ENCODE results near the gene CD40. TPM values are rescaled to one million over a fixed set of nuclear protein-coding genes. Genes with fewer than 3 reads are reported as not detected.
A peak's percentile ranks its signal among the peaks of the same experiment; 100 is the strongest.

The CD40 gene
- total RNA-seq, 1 donor from 2014 or later: 25.1 TPM

DNA sequence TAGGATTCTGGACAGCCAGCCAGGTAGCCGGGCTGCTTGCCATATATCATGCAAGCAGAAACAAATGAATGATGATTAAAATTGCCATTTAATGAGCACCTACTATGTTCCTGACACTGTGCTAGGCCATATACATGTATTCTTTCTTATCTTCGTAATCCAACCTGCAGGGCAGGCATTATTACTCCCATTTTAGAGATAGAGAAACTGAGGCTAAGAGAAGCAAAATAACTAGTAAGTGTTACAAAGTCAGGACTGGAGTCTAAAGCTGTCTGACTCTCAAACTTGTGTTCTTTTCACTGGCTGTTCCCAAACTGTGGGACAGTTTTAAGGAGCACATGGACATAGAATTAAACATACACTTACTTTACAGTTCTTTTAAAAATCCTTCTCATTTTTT lies 2.0 kb downstream of the CD40 start:
- intact Hi-C loops (cut with DNase I): no loop called here
- DNase-seq (ENCODE audit: low spot score): no peak
- ATAC-seq: no peak

DNA sequence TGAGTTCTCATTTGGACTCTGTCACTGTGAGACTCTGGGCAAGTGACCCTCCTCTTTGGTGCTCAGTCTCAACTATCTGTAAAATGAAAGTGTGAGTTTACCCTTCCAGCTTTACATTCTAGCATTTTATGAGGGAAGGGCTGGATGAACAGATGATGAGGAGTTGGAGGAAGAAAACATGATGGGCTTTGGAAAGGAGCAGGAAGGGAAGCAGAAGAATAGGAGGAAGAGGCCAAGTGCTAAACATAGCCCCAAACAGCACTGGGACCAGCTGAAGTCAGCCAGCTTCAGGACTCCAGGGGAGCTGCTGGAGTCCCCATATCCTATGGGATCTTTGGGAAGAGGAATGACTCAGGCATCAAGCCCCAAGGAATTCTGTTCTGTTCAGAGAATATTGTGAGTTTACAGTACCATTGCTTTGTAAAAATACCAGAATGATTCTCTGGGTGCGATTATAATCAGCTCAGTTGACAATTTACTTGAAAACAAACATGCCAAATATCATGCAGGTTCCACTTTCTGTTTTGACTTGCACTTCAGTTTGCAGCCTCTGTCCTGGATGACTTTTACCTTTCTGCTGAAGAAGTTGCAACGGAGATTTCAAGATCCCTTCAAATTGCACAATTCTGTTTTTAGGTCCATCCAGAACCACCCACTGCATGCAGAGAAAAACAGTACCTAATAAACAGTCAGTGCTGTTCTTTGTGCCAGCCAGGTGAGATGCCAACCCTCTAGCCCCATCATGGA lies 3.2 kb downstream of the CD40 start:
- intact Hi-C loops (cut with DNase I): no loop called here
- peak; percentile 28 for DNase-seq (ENCODE audit: low spot score)

DNA sequence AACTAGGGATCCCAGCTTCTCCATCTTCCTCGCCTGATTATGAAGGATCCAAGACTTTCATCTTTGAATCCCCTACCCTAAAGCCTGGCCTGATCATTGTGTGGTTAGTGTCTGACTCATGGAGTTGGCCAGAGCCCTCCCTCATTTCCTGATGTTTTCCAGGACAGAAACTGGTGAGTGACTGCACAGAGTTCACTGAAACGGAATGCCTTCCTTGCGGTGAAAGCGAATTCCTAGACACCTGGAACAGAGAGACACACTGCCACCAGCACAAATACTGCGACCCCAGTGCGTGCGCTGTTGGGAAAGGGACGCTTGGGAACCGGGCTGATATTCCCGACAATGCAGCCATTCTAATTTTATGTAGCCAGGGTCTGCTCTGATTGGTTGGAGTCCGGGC lies 4.0 kb downstream of the CD40 start:
- ATAC-seq: no peak
- intact Hi-C loops (cut with DNase I): no loop called here

More for the DNA sequence above, 3.2 kb downstream of the CD40 start:
- no peak for ATAC-seq

DNA sequence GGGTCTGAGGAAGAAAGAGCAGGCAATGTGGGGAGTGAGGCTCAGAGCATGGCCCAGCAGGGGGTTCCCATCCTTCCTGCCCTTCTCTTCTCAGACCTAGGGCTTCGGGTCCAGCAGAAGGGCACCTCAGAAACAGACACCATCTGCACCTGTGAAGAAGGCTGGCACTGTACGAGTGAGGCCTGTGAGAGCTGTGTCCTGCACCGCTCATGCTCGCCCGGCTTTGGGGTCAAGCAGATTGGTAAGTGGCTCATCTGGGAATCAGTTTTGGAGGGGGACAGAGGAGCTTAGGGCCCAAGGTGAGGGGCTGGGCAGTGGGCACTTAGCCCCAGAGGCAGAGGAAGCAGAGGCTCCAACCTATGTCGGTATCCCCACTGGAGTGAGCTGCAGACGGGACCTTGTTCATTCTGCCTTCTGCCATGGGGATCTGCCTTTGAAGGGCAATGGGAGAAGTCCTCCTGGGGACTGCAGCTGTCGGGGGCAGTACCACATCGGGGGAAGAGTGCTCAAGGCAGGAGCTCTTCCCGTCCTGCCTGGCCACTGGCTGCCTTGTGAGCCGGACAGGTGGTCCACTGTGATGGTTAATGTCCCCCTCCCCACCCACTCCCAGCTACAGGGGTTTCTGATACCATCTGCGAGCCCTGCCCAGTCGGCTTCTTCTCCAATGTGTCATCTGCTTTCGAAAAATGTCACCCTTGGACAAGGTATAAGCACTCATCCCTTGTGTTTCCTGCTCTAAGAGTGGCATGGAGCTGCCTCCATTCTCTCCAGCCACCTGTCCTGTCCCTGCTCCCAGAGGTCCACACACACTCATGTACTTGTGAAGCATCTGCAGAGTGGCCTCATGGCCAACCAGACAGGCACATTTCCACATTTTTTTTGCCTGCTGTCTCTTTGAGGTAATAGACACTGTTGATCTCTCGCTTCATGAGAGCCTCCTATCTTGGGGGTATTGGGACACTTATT lies 4.7 kb downstream of the CD40 start:
- no peak for ATAC-seq
- intact Hi-C loops (cut with DNase I): no loop called here
- peak; percentile 34 for DNase-seq (ENCODE audit: low spot score)

More for the DNA sequence above, 4.0 kb downstream of the CD40 start:
- peak; percentile 38 for DNase-seq (ENCODE audit: low spot score)

DNA sequence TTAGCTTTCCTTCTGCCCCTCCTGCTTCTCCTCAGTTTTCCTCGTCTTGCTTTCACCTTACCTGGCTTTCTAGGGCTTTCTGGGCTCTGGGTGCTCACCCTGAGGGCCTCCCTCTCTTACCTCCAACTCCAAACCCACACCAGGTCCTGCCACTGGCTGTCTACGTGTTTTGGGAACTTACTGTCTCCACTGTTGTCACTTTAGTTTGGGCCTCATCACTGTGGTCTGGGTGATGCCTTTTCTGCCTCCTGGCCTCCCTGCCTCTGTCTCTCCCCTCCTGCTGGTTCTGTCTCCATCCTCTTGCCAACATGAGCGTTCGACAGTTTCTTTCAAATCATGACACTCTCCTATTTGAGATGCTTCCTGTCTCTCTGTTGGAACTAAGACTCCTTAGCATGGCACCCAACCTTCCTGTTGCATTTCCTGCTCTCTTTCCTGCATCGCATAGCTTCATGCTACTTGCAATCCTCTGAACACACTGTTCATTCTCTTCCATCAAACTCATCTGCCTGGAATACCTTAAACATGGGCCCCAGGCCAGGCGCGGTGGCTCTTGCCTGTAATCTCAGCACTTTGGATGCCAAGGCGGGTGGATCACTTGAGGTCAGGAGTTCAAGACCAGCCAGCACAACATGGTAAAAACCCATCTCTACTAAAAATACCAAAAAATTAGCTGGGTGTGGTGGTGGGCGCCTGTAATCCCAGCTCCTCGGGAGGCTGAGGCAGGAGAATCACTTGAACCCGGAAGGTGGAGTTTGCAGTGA lies 5.5 kb downstream of the CD40 start:
- DNase-seq (ENCODE audit: low spot score): peak; percentile 43
- intact Hi-C loops (cut with DNase I): no loop called here
- no peak for ATAC-seq

DNA sequence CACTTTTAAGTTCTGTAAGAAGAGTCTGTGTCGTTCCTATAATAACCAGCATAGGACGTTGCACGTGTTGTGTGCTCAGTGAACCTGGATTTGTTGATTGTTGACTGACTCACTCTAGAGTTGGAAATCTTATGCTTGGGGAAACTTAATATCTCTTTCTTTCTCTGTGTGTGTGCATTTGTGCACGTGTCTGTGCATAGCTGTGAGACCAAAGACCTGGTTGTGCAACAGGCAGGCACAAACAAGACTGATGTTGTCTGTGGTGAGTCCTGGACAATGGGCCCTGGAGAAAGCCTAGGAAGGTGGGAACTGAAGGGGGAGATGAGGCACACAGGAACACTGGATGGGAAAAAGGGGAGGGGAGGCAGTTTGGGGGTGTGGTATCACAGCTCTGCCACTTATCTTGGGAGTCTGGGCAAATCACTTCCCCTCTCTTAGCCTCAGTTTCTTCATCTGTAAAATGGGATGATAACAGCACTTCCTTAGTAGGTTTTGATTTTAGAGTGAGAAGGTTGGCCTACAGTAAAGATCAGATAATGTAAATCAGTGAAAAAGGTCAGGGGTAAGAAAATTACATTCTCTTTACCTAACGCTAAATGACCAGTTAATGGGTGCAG lies 8.4 kb downstream of the CD40 start:
- intact Hi-C loops (cut with DNase I): no loop called here
- no peak for DNase-seq (ENCODE audit: low spot score)

DNA sequence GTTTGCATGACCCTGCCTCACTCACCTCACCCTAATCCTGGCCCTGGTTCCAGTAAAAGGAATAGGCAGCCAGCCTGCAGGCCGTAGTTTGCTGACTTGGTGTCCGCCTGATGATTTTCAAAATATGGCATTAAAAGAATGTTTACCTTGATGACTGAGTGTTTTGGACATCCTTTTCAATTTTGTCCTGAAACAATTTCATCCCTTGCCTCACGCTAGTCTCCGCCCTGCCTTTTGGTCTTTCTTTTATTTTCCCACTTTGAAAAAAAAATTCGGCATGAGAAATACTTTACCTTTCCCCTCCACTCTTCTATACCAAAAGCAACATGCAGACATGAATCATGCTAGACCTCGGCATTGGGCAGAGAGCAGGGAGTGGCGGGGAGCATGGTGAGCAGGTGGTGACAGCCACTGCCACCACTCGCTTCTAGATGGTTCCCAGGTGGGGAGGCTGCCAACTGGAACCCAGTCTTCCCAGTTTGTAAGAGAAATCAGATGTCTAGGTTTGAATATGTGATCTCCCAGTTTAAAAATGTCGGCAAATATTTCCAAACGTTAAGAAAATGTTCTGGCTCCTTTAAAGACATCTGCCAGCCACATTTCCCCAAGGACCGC lies 9.4 kb downstream of the CD40 start:
- ATAC-seq: no peak
- DNase-seq (ENCODE audit: low spot score): peak; percentile 51
- intact Hi-C loops (cut with DNase I): no loop called here

More for the DNA sequence above, 8.4 kb downstream of the CD40 start:
- no peak for ATAC-seq

DNA sequence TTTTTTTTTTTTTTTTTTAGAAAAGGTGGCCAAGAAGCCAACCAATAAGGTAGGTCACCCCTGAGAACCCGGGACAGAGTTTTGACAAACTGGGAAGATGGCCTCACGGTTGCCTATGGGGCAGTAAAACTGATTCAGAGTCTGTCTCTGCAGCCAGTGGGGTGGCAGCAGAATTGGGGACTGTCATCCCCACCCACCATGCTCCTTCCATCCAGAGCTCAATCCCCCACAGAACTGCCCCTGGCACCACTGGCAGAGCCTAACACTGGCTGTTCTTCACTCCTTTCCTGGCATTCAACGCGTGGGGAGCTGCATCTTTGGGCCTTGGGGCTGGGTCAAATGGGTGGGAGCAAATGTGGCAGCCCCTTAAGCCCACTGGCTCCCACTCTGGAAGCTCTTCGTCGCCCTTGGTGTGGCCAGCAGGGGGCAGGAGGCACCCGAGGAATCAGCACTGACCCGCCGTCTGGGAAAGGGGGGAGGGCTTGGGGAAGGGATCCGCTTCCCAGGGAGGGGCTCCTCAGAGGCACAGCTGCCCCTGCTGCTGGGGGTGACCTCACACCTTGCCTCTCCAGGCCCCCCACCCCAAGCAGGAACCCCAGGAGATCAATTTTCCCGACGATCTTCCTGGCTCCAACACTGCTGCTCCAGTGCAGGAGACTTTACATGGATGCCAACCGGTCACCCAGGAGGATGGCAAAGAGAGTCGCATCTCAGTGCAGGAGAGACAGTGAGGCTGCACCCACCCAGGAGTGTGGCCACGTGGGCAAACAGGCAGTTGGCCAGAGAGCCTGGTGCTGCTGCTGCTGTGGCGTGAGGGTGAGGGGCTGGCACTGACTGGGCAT lies 10.4 kb downstream of the CD40 start:
- intact Hi-C loops (cut with DNase I): no loop called here
- DNase-seq (ENCODE audit: low spot score) (peak; percentile 59), ATAC-seq (peak; percentile 44)

DNA sequence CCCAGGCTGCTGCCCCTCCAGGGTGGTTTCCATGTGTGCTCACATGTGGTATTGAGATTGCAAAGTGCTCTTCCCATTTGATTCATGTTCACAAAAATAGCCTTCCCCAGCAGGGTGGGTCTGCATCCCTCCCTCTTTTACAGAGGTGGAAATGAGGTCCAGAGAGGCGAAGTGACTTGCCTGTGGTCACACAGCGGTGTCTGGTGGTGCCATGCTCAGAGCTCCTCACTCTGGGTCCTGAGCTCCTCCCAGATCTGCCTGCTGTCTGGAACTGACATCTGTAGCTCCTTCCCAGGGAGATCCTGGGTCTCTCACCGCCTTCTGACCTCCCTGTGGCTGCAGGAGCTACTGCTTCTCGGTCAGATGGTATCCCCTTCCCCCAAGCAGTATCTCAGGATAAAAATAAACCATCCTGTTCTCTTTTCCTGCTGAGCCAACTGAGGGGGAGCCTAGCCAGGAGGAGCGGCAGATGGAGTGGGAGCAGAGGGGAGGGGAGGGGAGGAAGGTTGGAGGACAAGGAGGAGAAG lies 11.9 kb downstream of the CD40 start:
- DNase-seq (ENCODE audit: low spot score) (no peak), ATAC-seq (no peak)
- intact Hi-C loops (cut with DNase I): no loop called here

DNA sequence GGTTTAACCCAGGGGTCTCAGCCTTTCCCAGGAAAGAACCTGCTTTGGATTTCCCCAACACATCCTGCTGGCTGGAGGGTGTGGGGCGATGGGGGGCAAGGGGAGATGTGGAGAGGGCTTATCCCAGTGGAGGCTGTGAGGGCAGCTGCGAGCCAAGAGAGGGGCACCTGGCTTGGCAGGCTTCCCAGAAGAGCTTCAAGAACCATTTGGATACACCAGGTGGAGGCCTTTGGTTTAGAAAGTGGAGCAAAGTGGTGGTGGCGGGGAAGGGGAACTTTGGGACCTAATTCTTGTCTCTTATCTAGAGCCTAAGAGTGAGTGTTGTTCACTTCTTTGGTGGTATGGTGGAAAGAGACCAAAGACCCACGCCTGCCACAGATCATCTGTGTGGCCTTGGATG lies 12.4 kb downstream of the CD40 start:
- intact Hi-C loops (cut with DNase I): no loop called here
- ATAC-seq: no peak
- DNase-seq (ENCODE audit: low spot score): no peak

DNA sequence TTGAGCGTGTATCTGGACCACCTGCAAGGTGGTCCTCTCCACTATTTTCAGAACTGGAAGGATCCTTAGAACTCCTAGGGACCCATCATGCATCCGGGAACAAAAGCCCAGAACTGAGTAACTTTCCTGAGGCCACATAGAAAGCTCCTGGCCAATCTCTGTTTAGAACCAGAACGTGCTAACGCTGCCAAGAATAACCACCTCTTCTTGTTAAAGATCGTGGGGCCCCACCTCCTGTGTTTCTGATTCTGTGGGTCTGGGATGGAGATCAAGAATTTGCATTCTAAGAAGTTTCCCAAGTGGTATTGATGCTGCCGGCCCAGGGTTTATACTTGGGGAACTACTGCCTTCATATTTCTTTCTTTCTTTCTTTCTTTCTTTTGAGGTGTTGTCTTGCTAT lies 13.3 kb downstream of the CD40 start:
- DNase-seq (ENCODE audit: low spot score) (no peak), ATAC-seq (peak; percentile 36)
- intact Hi-C loops (cut with DNase I): no loop called here

DNA sequence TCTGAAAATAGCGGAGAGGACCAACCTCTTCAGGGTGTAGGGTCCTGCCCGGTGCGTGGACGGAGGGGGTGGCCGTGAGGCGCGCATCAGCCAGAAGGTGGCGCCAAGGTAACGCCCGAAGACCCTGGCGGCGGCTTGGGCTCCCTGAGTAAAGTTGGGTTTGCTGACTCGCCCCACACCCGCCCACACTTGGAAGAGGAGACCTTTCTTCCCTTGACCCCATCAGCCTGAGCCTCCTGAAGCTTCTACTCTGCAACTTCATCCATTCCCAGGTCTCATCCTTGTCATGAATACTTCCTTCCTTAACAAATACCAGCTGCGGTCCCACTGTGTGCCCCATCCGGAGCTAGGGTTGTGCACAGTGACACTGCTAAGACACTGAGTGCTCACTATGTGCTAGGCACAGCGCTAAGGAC lies 14.6 kb downstream of the CD40 start:
- intact Hi-C loops (cut with DNase I): no loop called here
- ATAC-seq: peak; percentile 89
- peak; percentile 84 for DNase-seq (ENCODE audit: low spot score)

DNA sequence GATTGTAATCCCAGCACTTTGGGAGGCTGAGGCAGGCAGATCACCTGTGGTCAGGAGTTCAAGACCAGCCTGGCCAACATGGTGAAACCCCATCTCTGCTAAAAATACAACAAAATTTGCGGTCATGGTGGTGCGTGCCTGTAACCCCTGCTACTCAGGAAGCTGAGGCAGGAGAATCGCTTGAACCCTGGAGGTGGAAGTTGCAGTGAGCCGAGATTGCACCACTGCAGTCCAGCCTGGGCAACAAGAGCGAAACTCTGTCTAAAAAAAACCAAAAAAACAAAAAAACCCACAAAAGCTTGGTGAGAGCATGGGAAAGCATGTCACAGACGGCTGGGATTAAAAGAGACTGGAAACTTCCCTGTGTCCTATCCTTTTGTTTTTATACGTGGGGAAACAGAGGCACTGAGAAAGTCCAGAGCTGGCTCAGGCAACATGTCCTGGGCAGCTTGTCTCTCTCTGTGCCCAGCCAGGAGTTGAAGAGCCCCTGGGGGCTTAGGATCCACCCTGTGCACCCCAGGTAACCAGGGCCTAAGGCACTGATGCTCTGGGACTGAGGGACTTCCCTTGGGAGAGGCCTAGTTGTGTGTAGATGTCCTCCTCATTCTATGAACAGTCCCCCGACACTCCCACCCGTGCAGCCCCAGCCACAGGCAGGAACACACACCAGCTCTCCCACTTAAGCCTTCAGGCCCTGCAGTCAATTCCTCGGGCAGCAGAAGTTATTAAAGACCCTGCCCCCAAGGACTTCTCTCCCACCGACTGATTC lies 16.0 kb downstream of the CD40 start:
- DNase-seq (ENCODE audit: low spot score): no peak
- ATAC-seq: no peak
- intact Hi-C loops (cut with DNase I): no loop called here

DNA sequence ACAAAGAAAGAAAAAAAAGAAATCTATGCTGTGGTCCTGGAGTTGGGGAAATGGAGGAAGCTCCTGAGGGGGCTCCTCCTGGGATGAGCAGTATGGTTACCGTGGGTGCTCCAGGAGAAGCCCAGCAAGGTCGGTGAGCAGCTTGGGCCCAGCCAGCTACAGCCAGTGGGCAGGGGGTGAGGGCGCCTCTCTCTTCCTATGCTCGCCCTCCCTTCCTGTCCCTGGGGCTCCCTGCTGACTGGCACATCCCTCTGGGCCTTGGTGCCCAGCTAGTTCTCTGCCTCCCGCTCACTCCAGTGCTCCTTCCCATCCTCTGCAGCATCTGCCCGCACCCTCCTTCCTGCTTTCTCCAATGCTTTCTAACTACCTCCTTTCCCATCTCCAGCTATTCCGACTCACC lies 16.6 kb downstream of the CD40 start:
- intact Hi-C loops (cut with DNase I): no loop called here
- DNase-seq (ENCODE audit: low spot score) (no peak), ATAC-seq (no peak)

DNA sequence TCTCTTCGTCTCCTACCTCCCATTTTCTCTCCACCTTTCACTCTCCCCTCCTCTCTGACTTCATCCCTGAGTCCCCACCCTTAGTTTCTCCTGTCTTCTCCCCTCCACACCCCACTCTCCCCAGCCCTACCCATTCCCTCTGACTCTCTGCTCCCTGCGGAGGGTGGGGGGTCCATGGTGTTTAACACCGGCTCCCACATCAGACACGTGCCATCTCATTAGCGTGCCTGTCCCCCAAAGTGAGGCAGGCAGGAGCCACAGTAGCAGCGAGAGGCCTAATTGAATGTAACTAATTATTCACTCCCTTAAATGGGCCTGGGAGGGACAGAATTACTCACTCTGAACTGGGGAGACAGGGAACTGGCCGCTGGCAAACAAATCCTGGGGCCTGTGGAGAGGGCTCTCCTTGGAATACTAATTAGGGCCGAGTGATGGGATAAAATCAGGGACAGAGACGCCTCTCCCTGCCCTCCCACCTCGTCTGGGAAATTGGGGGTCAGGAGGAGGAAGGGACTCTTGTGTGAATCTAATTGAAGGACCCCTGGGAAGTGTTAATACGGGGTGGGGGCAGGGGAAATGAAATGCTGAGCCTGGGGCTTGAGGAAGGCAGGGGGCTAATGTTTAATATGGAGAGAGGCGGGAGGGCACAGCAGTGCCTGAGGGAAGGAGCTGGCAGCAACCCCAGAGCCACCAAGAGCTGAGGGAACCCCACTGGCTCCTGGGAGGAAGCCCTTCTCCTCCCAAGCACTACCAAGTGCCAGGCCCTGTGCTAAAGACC lies 17.9 kb downstream of the CD40 start:
- intact Hi-C loops (cut with DNase I): no loop called here

DNA sequence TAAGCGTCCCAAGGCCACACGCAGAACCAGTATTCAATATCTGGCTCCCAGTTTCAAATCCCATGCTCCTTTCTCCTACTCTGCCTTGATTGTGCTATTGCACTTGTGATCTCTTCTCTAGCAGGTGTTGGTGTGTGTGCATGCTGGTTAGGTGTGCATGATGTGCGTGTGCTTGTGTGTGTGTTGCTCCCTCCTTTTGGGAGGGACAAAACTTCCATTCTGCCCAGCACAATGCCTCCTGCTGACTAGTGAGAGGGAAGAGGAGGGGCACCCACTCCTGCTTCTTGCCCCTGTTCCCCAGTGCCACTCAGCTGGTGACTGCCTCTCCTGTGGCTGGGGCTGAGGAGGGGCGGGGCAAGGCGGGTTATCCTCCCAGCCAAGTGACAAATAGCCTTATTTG lies 19.7 kb downstream of the CD40 start:
- no peak for ATAC-seq
- DNase-seq (ENCODE audit: low spot score): no peak
- intact Hi-C loops (cut with DNase I): no loop called here

More for the DNA sequence above, 17.9 kb downstream of the CD40 start:
- ATAC-seq (no peak), DNase-seq (ENCODE audit: low spot score) (no peak)

Data from sciatic nerve (tissue), 2 donors.